Rectal smooth muscle tissue (tissue), 1 donor: Measurements from ENCODE around the gene GOT2.
"Not testable (repeated sequence)": the region's sequence is repeated elsewhere in the genome, so short reads cannot be mapped to it uniquely, and the experiment has no call there.

Source experiments
- H3K27ac ChIP-seq: one replicate; pipeline ENCODE4 v1.7.0; 2013; ENCODE audit warnings: low read depth, low read length, inconsistent platforms
- H3K27me3 ChIP-seq: one replicate; pipeline ENCODE4 v1.7.0; 2013; ENCODE audit warnings: low read length; ENCODE audit not compliant: control insufficient read depth, insufficient read depth
- H3K36me3 ChIP-seq: one replicate; pipeline ENCODE4 v1.7.0; 2013; ENCODE audit warnings: low read length; ENCODE audit not compliant: control insufficient read depth, insufficient read depth
- H3K4me1 ChIP-seq: one replicate; pipeline ENCODE4 v1.7.0; 2013; ENCODE audit warnings: low read length; ENCODE audit not compliant: control insufficient read depth, insufficient read depth
- H3K4me3 ChIP-seq: one replicate; pipeline ENCODE4 v1.7.0; 2013; ENCODE audit warnings: low read length
- H3K9ac ChIP-seq: one replicate; pipeline ENCODE4 v1.7.0; 2013; ENCODE audit warnings: low read length

GOT2 gene

DNA sequence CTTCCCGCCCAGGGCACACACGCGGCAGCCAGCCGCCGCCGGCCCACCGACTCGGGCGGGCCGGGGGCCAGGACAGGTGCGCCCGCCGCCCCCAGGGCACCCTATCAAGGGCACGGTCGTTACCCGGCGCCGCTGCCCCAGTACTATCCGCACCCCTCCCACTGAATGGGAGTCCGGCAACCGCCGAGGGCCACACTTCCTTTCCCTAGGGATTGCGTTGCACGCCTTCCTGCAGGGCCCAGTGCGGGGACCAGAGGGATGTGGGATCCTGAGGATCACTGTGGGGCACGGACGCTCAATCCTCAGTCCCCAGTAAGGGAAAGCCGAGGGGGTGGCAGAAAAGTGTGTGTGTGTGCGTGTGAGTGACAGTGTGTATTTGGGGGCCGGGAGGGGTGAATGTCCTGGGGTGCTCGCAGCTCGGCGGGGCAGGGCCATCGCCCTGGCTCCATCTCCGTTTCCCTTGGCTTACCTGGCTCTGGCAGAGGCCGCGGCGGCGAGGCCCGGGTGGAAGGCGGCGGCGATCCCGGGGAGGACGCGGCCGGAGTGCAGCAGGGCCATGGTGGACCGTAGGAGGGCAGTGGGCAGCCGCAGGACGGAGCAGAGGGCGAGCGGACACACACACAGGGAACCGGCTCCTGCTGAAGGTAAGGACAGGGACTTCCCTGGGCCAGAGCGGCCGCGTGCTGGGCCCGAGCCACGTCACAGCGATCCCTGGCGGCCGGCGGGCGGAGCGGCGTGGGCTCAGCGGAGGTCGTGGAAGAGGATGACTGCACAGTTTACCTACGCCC lies at the start of gene GOT2:
TSS of gene GOT2 (minus strand) at position 646 of the 788 bp plus-strand sequence. CDS start at position 558, 88 bp downstream.
- H3K9ac ChIP-seq, result peak within 1 kb of the TSS; percentile 51
- H3K27me3 ChIP-seq, result no peaks in the 10 kb centered on the region
- H3K36me3 ChIP-seq, result no peaks in the 10 kb centered on the region
- peak within 1 kb of the TSS; percentile 73 for H3K4me3 ChIP-seq
- peak within 1 kb of the TSS; percentile 61 for H3K27ac ChIP-seq
- no peaks in the 10 kb centered on the region for H3K4me1 ChIP-seq

DNA sequence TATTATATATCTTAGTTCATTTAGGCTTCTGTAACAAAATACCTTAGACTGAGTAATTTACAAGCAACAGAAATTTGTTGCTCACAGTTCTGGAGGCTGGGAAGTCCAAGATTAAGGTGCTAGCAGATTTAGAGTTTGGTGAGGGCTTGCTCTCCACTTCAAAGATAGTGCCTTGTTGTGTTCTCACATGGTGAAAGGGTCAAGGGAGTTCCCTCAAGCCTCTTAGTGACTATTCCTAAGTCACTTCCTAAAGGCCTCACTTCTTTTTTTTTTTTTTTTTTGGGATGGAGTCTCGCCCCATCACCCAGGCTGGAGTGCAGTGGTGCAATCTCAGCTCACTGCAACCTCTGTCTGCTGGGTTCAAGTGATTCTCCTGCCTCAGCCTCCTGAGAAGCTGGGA lies 45.2 kb upstream of the GOT2 start:
- H3K9ac ChIP-seq, H3K4me3 ChIP-seq, H3K4me1 ChIP-seq, H3K27me3 ChIP-seq, H3K27ac ChIP-seq, H3K36me3 ChIP-seq: not testable (repeated sequence)

DNA sequence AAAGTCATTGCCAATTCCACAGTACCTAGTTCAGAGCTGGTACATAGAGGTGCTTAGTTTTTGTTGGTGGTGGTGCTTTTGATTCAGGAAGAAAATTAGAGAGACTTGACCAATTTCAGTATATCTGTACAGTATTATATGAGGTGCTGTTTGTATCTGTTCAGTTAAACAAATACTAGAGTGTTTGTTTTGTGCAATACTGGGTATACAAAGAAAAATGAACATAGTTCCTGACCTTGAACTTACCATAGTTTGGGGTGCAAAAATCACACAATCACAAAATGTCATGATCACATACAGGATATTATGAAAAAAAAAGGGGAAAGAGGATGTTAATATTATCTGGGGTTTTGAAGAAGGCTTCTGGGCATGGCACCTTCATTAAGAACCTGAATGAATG lies 39.8 kb upstream of the GOT2 start:
- no peak overlapping the region for H3K27ac ChIP-seq
- H3K4me3 ChIP-seq, result no peak overlapping the region
- H3K27me3 ChIP-seq, result no peaks in the 10 kb centered on the region
- H3K9ac ChIP-seq, result no peak overlapping the region
- no peaks in the 10 kb centered on the region for H3K4me1 ChIP-seq
- no peaks in the 10 kb centered on the region for H3K36me3 ChIP-seq

DNA sequence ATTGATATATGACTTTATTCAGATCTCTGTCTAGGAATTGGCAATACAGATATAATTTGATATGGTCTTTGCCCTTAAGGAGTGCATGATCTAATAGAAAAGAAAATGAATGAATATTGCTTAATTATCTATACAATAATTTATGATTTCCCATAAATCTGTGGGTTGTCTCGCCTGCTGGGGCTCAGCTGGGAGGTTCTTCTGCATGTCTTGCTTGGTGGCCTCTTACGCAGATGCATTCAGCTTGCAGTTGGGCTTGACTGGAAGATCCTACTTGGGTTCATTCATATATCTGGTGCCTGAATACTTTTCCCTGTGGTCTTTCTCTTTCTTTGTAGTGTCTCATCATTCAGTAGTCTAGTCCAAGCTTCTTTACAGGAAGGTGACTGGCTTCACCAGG lies 34.0 kb upstream of the GOT2 start:
- H3K27ac ChIP-seq, result no peak overlapping the region
- H3K4me1 ChIP-seq, result no peaks in the 10 kb centered on the region
- no peak overlapping the region for H3K4me3 ChIP-seq
- no peak overlapping the region for H3K9ac ChIP-seq
- no peaks in the 10 kb centered on the region for H3K36me3 ChIP-seq
- no peaks in the 10 kb centered on the region for H3K27me3 ChIP-seq

DNA sequence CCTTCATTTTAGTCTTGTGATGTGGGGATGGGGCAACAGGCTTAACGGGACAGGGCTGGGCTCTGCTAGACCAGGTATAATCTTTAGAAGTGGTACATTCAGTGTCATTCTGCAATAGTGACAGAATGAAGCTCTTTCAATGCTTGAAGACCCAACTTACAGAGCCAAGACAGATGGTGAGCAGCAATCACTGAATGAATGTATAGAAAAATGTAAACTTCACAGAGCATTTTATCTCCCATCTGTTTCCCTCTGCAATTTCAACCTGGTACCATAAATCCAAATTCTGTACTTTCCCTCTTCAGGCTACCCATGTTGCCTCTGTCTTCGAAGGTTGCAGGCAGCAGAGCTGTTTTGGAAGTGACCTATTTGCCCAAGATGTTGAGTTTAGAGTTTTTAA lies 33.5 kb upstream of the GOT2 start:
- Histone ChIP-seq H3K27ac (no peak overlapping the region), H3K36me3 (no peaks in the 10 kb centered on the region), H3K4me3 (no peak overlapping the region)

DNA sequence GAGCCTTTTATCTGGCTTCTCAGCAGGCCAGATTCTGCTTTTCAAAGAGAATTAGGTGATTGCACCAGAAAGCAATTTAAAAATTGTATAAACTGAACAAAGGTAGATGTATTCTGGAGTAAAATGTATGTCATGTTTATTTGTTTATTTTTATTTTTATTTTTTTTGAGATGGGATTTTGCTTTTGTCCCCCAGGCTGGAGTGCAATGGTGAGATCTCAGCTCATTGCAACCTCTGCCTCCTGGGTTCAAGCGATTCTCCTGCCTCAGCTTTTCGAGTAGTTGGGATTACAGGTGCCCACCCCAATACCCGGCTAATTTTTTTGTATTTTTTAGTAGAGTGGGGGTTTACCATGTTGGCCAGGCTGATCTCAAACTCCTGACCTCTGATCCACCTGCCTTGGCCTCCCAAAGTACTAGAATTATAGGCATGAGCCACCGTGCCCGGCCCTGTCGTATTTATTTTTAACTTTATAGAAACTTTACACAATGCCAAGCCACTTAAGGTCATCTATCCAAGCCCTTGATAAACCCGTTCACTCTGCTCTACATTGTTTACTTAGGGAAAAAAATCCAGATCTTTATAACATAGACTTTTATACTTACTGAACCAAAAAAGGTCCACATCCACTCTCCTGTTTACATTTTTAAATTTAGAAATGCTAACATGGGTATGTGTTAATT lies 22.7 kb upstream of the GOT2 start:
- no peaks in the 10 kb centered on the region for H3K4me1 ChIP-seq
- H3K27ac ChIP-seq, result no peak overlapping the region
- H3K9ac ChIP-seq, result no peak overlapping the region
- no peaks in the 10 kb centered on the region for H3K27me3 ChIP-seq
- no peak overlapping the region for H3K4me3 ChIP-seq
- no peaks in the 10 kb centered on the region for H3K36me3 ChIP-seq

More for the DNA sequence above, 33.5 kb upstream of the GOT2 start:
- H3K9ac ChIP-seq, result no peak overlapping the region
- no peaks in the 10 kb centered on the region for H3K27me3 ChIP-seq
- no peaks in the 10 kb centered on the region for H3K4me1 ChIP-seq

DNA sequence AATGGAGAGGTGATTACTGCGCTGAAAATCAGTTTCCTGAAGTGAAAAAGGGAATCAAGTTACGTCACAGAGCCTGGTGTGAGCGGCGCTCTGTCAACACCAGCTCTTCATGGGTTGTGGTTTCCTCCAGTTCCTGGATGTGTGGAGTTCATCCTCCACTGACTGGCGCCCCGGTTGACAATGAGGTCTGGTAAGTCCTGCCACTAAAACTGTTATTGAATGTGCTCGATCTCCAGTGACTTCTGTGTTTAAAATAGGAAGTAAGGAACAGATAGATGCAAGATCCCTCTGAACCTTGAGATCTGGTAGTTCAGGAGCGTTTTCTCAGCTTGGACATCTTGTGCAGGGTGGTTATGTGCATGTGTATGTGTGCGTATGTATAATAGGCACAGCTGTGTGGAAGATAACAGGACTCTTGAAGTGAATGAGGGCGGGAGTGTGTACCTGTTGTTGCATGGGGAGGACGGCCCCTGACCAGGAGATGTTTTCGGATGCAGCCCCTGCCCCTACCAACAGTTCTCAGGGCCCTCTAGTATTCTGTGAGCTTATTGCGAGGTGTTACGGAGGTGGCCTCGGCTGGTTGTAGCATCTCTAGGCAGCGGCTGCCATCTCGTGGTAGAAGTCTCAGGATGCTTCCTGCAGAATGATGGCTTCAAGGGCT lies 22.0 kb upstream of the GOT2 start:
- H3K27me3 ChIP-seq, result no peaks in the 10 kb centered on the region
- H3K36me3 ChIP-seq, result no peaks in the 10 kb centered on the region
- no peaks in the 10 kb centered on the region for H3K4me1 ChIP-seq
- H3K9ac ChIP-seq, result no peak overlapping the region
- no peak overlapping the region for H3K27ac ChIP-seq
- no peak overlapping the region for H3K4me3 ChIP-seq

DNA sequence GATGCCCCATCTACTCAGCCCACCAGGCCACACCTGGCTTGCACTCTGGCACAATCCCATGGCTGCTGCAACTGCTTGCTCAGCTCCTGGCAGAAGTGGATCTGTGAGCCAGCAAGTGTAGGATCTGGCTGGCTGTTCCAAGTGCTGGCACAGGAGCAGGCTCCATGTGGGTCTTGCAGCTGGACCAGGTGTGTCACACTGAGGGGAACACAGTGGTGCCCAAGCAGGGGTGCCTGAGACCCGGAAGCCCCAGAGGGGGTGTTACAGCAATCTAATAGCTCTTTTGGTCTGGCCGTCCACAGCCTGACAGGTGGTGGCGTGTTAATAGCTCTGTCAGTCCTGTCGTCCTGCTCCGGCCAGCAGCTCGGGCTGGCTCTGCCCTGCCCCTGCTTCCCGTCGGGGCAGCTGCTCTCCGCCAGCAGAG lies 19.6 kb upstream of the GOT2 start:
- H3K4me3 ChIP-seq, result no peak overlapping the region
- no peaks in the 10 kb centered on the region for H3K27me3 ChIP-seq
- H3K4me1 ChIP-seq, result no peaks in the 10 kb centered on the region
- no peak overlapping the region for H3K9ac ChIP-seq
- no peaks in the 10 kb centered on the region for H3K36me3 ChIP-seq
- no peak overlapping the region for H3K27ac ChIP-seq

DNA sequence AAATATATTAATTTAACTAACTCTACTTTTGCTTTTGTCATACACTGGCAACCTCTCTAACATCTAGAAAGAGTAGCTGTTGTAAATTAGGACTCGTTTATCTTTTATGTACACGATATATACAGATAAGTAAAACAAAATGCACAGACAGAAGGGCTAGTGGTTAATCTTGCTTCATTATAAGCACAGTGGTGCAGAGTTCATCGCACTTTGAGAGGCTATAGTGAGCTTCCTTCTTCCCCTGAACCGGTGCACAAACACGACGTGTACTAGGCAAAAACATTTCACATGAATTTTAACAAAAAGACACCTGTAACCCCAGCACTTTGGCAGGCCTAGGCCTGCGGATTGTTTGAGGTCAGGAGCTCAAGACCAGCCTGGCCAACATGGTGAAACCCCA lies 10.4 kb upstream of the GOT2 start:
- Histone ChIP-seq H3K36me3 (no peaks in the 10 kb centered on the region), H3K4me1 (no peaks in the 10 kb centered on the region)

DNA sequence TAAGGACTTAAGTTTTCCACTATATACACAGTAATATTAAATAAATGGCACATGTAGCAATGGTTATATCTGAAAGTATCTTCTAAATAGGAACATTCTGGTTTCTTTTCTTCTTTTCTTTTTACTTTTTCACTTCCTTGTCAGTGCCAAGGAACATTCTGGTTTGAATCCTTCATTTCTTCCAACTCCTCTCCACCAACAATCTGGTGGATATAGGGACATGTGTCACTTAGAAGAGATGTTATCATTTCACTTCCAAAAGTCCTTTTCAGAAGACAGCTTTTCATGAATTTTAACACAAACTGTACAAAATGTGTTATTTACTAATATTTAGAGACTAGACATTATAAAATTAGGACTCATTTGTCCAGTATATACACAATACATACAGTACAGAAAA lies 7.9 kb upstream of the GOT2 start:
- no peaks in the 10 kb centered on the region for H3K36me3 ChIP-seq
- no peaks in the 10 kb centered on the region for H3K27me3 ChIP-seq
- no peak overlapping the region for H3K4me3 ChIP-seq
- H3K9ac ChIP-seq, result no peak overlapping the region
- H3K4me1 ChIP-seq, result no peaks in the 10 kb centered on the region
- H3K27ac ChIP-seq, result no peak overlapping the region

More for the DNA sequence above, 10.4 kb upstream of the GOT2 start:
- H3K9ac ChIP-seq, result no peak overlapping the region
- H3K27ac ChIP-seq, result no peak overlapping the region
- no peaks in the 10 kb centered on the region for H3K27me3 ChIP-seq
- no peak overlapping the region for H3K4me3 ChIP-seq

DNA sequence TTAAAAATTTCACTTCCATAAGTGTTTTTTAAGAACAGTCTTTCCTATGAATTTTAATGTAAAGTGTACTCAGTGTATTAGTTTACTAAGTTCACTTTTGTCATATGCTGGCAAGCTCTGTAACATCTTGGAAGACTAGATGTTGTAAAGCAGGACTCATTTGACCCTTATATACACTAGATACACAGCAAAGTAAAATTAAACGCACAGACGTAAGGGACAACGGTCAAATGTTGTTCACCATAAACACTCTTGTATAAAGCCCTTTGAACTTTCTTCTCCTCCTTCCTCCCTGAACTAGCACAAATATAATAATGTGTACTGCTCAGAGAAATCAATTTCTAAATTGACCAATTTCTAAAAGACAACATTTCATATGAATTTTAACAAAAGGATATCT lies 7.0 kb upstream of the GOT2 start:
- Histone ChIP-seq H3K4me3 (no peak overlapping the region), H3K27ac (no peak overlapping the region), H3K9ac (no peak overlapping the region), H3K27me3 (no peaks in the 10 kb centered on the region), H3K36me3 (no peaks in the 10 kb centered on the region), H3K4me1 (no peaks in the 10 kb centered on the region)

DNA sequence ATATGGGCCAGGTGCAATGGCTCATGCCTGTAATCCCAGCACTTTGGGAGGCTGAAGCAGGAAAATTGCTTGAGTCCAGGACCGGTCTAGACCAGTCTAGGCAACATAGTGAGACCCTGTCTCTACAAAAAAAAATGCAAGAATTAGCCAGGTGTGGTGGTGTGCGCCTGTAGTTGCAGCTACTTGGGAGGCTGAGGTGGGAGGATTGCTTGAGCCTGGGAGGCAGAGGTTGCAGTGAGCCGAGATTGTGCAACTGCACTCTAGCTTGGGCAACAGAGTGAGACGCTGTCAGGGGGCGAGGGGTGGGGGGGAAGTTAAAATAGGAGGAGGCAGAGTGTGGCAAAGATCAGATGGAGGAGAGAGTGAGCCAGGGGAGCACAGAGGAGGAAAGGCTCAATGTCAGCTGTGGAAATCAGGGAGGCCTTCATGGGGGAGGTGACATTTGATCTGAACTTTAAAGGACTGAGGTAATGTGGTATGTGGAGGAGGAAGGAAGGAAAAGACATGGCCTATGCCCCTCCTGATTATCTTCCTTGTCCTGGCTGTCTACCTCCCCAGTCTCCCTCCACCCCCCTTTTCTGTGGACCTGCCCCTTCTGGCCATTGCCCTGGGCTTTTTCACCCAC lies 4.7 kb upstream of the GOT2 start:
- Histone ChIP-seq H3K36me3 (no peaks in the 10 kb centered on the region), H3K27ac (no peak overlapping the region), H3K4me1 (no peaks in the 10 kb centered on the region), H3K4me3 (no peak overlapping the region), H3K27me3 (no peaks in the 10 kb centered on the region), H3K9ac (no peak overlapping the region)
